ENCODE results near the gene MYH6. TPM values are rescaled to one million over a fixed set of nuclear protein-coding genes. Genes with fewer than 3 reads are reported as not detected.

The MYH6 gene
- total RNA-seq, 1 donor from 2014 or later: 0.11 TPM

GRCh38 chr14:23415821-23416778, 8.0 kb upstream of the MYH6 start:
- Mint-ChIP-seq H3K27ac (no peak overlapping the region), H3K9me3 (no peaks in the 10 kb centered on the region), H3K36me3 (ENCODE audit: low read depth) (no peaks in the 10 kb centered on the region), H3K4me1 (ENCODE audit: low read depth) (peaks cover 3% of the 10 kb centered on the region), H3K27me3 (ENCODE audit: low read depth) (no peaks in the 10 kb centered on the region), H3K4me3 (ENCODE audit: low read depth) (no peak overlapping the region)
- intact Hi-C loops (cut with micrococcal nuclease): no loop called here
- no peak for DNase-seq (ENCODE audit: low spot score)

GRCh38 chr14:23414906-23415820, 7.1 kb upstream of the MYH6 start:
- Mint-ChIP-seq H3K4me3 (ENCODE audit: low read depth) (no peak overlapping the region), H3K9me3 (no peaks in the 10 kb centered on the region), H3K4me1 (ENCODE audit: low read depth) (no peaks in the 10 kb centered on the region), H3K36me3 (ENCODE audit: low read depth) (no peaks in the 10 kb centered on the region), H3K27ac (no peak overlapping the region), H3K27me3 (ENCODE audit: low read depth) (no peaks in the 10 kb centered on the region)
- DNase-seq (ENCODE audit: low spot score): no peak
- intact Hi-C loops (cut with micrococcal nuclease): no loop called here

- no peak for DNase-seq (ENCODE audit: low spot score)
- intact Hi-C loops (cut with micrococcal nuclease): no loop called here
- Mint-ChIP-seq H3K9me3 (no peaks in the 10 kb centered on the region), H3K27me3 (ENCODE audit: low read depth) (no peaks in the 10 kb centered on the region), H3K36me3 (ENCODE audit: low read depth) (no peaks in the 10 kb centered on the region), H3K4me3 (ENCODE audit: low read depth) (no peak overlapping the region), H3K4me1 (ENCODE audit: low read depth) (no peaks in the 10 kb centered on the region), H3K27ac (no peak overlapping the region)
These were observed 6.2 kb upstream of the MYH6 start for GRCh38 chr14:23414254-23414653.

DNA sequence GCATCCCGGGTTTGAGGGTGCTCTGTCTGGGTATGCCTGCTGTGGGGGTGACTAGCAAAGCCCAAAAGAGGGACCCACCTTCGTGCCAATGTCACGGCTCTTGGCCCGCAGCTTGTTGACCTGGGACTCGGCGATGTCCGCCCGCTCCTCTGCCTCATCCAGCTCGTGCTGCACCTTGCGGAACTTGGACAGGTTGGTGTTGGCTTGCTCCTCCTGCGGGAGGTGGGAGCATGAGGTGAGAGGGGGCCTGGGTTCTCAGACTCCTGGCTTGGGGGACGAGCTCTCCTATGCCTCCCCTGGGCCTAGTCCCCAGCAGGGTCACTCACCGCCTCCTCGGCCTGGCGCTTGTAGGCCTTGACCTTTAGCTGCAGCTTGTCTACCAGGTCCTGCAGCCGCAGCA, 5.6 kb upstream of the MYH6 start:
- no peak overlapping the region for H3K27ac Mint-ChIP-seq
- DNase-seq (ENCODE audit: low spot score): no peak
- intact Hi-C loops (cut with micrococcal nuclease): no loop called here

GRCh38 chr14:23411563-23412525, 3.8 kb upstream of the MYH6 start:
- Mint-ChIP-seq H3K36me3 (ENCODE audit: low read depth) (no peaks in the 10 kb centered on the region), H3K27ac (no peak overlapping the region), H3K4me1 (ENCODE audit: low read depth) (no peaks in the 10 kb centered on the region), H3K9me3 (no peaks in the 10 kb centered on the region), H3K4me3 (ENCODE audit: low read depth) (no peak overlapping the region), H3K27me3 (ENCODE audit: low read depth) (no peaks in the 10 kb centered on the region)
- intact Hi-C loops (cut with micrococcal nuclease): no loop called here
- DNase-seq (ENCODE audit: low spot score): no peak

More for the DNA sequence above, 5.6 kb upstream of the MYH6 start:
- H3K9me3 Mint-ChIP-seq: no peaks in the 10 kb centered on the region
- H3K4me1 Mint-ChIP-seq (ENCODE audit: low read depth): no peaks in the 10 kb centered on the region
- no peaks in the 10 kb centered on the region for H3K36me3 Mint-ChIP-seq (ENCODE audit: low read depth)
- no peak overlapping the region for H3K4me3 Mint-ChIP-seq (ENCODE audit: low read depth)
- no peaks in the 10 kb centered on the region for H3K27me3 Mint-ChIP-seq (ENCODE audit: low read depth)

DNA sequence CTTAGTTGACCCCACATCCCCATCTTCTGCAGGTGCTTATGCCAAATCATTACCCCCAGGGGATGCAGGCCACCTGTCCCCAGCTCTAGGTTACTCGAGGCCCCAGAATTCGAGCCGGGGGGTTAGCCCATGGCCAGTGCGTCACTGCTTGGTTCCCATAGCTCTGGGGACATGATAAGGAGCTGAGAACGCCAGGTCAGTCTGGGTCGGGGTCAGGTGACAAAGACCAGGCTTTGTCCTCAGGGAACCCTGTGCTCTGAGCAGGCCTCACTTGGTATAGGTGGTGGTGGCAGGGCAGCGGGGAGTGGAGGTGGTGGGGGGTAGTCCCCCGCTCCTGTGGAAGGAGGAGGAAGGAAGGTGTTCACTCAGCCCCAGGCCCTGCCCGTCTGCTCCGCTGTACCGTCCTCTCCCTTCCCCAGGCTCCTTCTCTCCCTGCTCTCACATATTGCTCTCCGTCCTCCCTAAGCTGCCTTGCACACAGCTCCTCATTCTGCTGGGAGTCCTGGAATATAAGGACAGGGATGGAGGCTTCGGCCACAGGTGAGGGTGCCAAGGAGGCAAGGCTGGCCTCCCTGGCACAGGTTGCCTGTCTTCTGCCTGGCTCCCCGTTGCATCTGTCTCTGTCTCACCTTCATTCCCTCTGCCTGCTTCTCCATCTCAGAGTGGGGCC, 2.0 kb upstream of the MYH6 start:
- H3K36me3 Mint-ChIP-seq (ENCODE audit: low read depth): no peaks in the 10 kb centered on the region
- no peaks in the 10 kb centered on the region for H3K9me3 Mint-ChIP-seq
- no peak overlapping the region for H3K27ac Mint-ChIP-seq
- H3K4me3 Mint-ChIP-seq (ENCODE audit: low read depth): no peak overlapping the region
- no peaks in the 10 kb centered on the region for H3K27me3 Mint-ChIP-seq (ENCODE audit: low read depth)
- intact Hi-C loops (cut with micrococcal nuclease): no loop called here
- no peak for DNase-seq (ENCODE audit: low spot score)
- no peaks in the 10 kb centered on the region for H3K4me1 Mint-ChIP-seq (ENCODE audit: low read depth)

GRCh38 chr14:23409475-23409874, 1.4 kb upstream of the MYH6 start:
- intact Hi-C loops (cut with micrococcal nuclease): no loop called here
- H3K9me3 Mint-ChIP-seq: no peaks in the 10 kb centered on the region
- H3K27me3 Mint-ChIP-seq (ENCODE audit: low read depth): no peaks in the 10 kb centered on the region
- H3K36me3 Mint-ChIP-seq (ENCODE audit: low read depth): no peaks in the 10 kb centered on the region
- no peak overlapping the region for H3K27ac Mint-ChIP-seq
- H3K4me1 Mint-ChIP-seq (ENCODE audit: low read depth): no peaks in the 10 kb centered on the region
- no peak overlapping the region for H3K4me3 Mint-ChIP-seq (ENCODE audit: low read depth)
- DNase-seq (ENCODE audit: low spot score): no peak

DNA sequence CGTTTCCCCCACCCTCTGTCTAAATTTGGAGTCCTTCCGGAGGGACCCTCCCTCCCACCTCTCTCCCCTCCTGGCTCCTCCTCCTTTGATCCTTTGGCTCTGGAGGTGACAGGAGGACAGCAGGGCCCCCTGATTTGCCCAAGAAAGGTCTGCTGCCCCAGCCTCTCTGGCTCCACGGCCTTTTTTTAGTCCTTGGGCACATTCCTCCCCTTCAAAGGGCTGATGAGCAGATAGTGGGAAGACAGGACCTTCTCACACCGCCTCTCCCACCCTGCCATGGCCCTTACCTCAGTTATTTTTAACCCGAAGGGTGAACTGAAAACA, 196 bp upstream of the MYH6 start:
- Mint-ChIP-seq H3K36me3 (ENCODE audit: low read depth) (no peaks in the 10 kb centered on the region), H3K4me3 (ENCODE audit: low read depth) (no peak overlapping the region), H3K27me3 (ENCODE audit: low read depth) (no peaks in the 10 kb centered on the region), H3K4me1 (ENCODE audit: low read depth) (no peaks in the 10 kb centered on the region), H3K9me3 (no peaks in the 10 kb centered on the region), H3K27ac (no peak overlapping the region)
- no peak for DNase-seq (ENCODE audit: low spot score)
- intact Hi-C loops (cut with micrococcal nuclease): no loop called here

- H3K9me3 Mint-ChIP-seq: no peaks in the 10 kb centered on the region
- H3K27me3 Mint-ChIP-seq (ENCODE audit: low read depth): no peaks in the 10 kb centered on the region
- DNase-seq (ENCODE audit: low spot score): no peak
- H3K36me3 Mint-ChIP-seq (ENCODE audit: low read depth): no peaks in the 10 kb centered on the region
- intact Hi-C loops (cut with micrococcal nuclease): no loop called here
- no peaks in the 10 kb centered on the region for H3K4me1 Mint-ChIP-seq (ENCODE audit: low read depth)
- no peak overlapping the region for H3K4me3 Mint-ChIP-seq (ENCODE audit: low read depth)
- H3K27ac Mint-ChIP-seq: no peak overlapping the region
These were observed 1.2 kb downstream of the MYH6 start for GRCh38 chr14:23406725-23407355.

- intact Hi-C loops (cut with micrococcal nuclease): no loop called here
- Mint-ChIP-seq H3K4me3 (ENCODE audit: low read depth) (no peak overlapping the region), H3K27me3 (ENCODE audit: low read depth) (no peaks in the 10 kb centered on the region), H3K36me3 (ENCODE audit: low read depth) (no peaks in the 10 kb centered on the region), H3K27ac (no peak overlapping the region), H3K4me1 (ENCODE audit: low read depth) (no peaks in the 10 kb centered on the region), H3K9me3 (no peaks in the 10 kb centered on the region)
- DNase-seq (ENCODE audit: low spot score): no peak
These were observed 1.8 kb downstream of the MYH6 start for GRCh38 chr14:23406244-23406643.

GRCh38 chr14:23405516-23406025, 2.5 kb downstream of the MYH6 start:
- intact Hi-C loops (cut with micrococcal nuclease): no loop called here
- H3K27ac Mint-ChIP-seq: no peak overlapping the region
- no peaks in the 10 kb centered on the region for H3K9me3 Mint-ChIP-seq
- DNase-seq (ENCODE audit: low spot score): no peak
- H3K4me3 Mint-ChIP-seq (ENCODE audit: low read depth): no peak overlapping the region
- no peaks in the 10 kb centered on the region for H3K36me3 Mint-ChIP-seq (ENCODE audit: low read depth)
- H3K4me1 Mint-ChIP-seq (ENCODE audit: low read depth): no peaks in the 10 kb centered on the region
- H3K27me3 Mint-ChIP-seq (ENCODE audit: low read depth): no peaks in the 10 kb centered on the region

Measured in activated T-helper 2 cell treated with anti-CD3 and anti-CD28 coated beads, Interferon-gamma antibody, Interleukin-2, Interleukin-4, amounts not matched to agents 10 μg/mL and 5 μg/mL and 100 μg/mL, durations not matched to agents 14 hours and 24 hours and 36 hours (primary cell).